Stimulated activated CD4-positive, alpha-beta T cell treated with anti-CD3 and anti-CD28 coated beads, Interleukin-2, amount 100 ng/mL, for 24 hours (primary cell): Measurements from ENCODE around the gene HOXA5.

Source experiments
- DNase-seq, 2 donors: peaks; one replicate each; pipeline ENCODE4 v3.0.0-alpha.2; 2020

The HOXA5 gene

DNA sequence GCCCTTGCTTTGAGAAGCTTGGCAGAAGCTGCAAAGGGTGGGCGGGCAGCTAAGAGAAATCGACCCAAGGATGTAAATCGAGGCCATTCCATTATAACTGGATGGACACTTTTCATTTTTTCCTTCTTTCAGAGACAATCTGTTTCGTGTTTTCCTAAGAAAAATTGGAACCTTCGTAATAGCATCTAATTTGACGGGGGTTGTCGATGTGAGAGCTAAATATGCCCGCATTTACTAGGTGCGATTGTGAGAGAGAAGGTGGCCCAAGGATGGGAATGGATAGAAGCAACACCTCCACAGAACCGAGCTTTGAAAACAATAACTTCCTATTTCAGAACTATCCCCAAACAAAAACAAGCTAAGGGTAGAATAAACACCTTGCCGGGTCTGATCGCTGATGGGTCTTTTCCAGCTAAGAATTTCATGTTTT is 12.1 kb downstream of the HOXA5 start:
- DNase-seq, result no peak

DNA sequence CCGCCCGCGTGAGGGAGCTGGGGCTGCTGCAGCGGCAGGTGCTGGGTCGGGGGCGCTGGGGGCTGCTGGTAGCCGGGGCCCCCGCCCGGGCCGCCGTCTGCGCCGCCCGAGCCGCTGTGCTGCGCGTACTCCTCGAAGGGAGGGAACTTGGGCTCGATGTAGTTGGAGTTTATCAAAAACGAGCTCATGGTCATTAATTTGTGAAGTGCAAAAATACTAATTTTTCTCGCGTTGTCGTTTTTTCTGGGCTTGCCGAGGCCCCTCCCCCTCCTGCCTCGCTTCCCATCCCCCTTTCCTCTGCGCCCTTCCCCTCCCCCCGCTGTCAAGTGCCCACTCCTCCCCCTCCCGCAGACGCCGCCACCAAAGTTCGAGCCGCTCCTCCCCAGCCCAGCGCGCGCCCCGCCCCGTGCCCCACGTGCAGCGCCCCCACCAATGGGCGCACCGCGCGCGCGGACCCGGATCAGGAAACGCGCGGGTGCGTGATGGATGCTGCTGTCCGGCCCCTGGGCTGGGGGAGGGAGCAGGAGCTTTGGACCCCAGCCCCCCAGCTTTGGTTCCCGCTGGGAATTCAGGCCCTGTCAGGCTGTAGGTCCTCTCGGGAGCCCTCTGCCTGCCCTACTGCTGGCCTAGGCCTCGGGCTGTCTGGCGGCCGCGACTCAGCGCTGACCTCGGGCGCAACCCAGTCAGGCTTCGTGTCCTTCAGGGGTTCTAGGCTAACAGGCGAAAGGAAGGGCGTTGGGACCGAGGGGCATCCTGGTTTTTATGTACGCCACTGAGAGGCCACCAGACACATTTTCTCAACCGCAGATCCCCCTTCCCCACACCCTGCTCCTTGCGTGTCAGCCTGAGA is 12.7 kb downstream of the HOXA5 start, which contains the start of gene HOXA4:
HOXA4 (minus strand) TSS at position 218 of the 850 bp plus-strand sequence; CDS start at position 194, 24 bp downstream.
- DNase-seq, result peak; percentile 72 to 79

DNA sequence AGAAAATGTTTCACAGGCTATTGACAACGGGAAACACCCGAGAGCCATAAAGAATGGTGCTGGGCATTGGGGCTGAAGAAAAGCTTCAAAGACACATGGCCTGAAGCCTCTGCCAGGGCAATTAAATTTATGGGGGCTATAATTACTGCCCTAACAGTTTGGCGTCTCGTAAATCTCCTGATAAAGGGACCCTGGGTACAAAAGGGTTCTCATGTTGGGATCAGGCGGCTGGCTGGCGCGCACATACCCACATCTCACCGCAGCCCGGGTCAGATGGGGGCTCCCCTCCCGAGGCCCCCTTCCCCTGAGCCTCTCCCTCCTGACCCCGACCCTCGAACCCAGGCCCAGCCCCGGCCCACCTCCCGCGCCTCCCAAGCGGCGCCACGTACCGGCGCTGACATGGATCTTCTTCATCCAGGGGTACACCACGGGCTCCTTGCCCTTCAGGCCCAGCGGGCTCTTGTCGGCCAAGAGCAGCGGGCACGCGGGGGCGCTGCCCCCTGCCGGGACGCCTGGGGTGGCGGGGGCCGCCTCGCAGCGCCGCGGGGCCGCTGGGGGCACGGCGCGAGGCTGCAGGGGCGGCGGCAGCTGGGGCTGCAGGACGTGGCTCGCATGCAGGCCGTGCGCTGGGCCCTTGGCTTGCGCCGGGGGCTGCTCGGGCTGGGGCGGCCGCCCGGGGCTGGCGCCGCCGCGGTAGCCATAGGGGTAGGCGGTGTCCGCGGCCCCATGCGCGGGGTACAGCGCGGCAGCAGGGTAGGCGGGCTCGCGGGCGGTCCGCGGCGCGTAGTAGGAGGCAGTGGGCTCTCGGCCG is 13.5 kb downstream of the HOXA5 start:
- DNase-seq, result no peak

DNA sequence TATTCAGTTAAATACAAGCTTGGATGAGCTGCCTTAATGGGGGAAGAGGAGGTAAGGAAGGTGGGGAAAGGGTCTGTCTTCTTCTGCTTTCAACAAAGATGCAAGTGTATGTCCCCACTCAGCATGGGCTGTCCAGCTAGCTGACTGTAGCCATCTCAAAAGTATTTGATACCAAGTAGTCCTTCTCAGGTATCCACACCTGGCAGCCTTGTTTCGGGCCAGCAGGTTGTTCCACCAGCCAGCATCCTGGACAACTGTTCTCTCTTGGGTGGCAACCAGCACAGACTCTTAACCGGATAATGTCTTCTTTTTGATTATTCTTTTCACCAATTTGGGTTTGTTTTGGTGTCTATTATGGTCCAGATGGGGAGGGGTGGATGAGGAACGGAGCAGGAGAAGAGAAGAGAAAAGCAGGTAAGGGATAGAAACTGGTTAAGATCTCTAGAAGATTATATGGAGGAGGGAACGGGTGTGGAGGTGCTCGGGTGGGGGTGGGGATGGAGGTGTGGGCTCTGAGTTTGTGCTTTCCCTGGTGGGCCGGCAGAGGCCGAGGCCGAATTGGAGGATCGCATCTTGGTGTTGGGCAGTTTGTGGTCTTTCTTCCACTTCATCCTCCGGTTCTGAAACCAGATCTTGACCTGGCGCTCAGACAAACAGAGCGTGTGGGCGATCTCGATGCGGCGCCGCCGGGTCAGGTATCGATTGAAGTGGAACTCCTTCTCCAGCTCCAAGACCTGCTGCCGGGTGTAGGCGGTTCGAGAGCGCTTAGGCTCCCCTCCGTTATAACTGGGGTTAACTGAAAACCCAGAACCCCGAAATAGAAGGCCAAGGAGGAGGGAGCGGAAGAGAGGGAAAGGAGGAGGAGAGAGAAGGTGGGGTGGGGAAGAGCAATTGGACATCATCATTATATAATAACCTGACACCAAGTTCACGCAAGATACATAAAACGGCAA is 14.4 kb downstream of the HOXA5 start:
- DNase-seq, result no peak

DNA sequence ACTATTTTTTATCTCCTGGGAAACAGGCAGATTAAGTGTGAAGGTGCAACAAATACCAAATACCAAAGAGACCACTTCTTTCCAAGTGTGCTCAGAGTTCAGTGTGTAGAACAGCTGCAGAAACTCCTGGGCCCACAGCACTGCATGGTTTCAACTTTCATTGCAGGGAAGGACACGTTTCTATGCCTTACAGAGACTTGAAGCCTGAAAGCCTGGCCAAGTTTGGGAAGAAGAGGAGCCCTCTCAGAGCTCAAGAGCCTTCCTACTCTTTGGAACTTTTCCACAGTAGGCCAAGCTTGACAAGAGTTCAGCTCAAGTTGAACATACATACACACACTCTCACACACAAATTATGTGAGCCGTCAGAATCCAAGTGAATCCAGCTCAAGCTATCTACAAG is 15.4 kb downstream of the HOXA5 start:
- no peak for DNase-seq

DNA sequence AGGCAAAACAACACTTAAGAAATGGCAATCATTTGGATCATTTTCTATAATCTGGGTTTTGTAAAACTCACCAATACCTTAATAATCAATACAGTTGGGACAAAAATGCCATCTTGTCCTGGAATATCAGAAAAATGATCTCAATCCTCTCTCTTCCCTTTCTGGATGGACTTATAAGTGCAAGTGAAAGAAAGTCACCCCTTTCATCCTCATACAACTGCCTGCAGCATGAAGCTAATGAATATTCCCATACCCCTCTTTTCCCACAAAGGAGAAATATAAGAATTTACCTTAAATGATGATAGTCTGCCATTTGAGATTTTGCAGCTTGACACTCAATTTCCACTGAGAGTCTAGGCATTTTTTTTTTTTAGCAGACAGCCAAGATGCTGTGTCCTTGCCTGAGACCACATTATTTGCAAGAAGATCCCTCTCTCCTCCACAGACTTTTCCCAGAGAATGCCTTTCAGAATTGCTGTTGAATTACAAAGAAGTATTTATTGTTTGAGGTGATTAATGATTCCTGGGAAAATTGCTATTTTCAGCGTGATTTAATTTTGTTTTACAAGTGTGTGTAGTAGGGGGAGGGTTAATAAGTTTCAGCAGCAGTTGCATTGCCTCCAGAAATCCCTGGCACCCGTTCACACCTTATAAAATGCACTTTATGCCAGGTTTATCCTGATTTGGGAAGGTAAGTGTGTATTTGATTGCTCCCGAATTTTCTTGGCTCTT is 16.7 kb downstream of the HOXA5 start:
- DNase-seq, result no peak

DNA sequence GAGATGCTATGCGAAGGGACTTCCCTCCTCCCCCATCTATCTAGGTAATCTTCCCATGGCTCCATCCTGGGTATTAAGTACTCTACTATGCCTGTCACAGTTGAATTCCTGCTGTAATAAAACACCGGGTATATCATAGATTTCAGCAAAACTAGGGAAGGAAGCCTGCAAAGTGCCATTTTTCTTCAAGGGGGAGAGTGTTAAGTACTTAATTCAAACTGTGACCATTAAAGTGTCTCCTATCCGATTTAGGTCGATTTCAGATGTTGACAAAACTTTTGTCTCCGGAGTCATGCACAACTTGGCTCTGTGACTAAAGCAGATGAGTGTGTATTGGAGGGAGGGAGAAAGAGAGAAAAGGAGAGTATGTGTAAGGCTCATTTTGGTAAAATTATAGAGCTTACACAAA is 17.5 kb downstream of the HOXA5 start:
- no peak for DNase-seq

DNA sequence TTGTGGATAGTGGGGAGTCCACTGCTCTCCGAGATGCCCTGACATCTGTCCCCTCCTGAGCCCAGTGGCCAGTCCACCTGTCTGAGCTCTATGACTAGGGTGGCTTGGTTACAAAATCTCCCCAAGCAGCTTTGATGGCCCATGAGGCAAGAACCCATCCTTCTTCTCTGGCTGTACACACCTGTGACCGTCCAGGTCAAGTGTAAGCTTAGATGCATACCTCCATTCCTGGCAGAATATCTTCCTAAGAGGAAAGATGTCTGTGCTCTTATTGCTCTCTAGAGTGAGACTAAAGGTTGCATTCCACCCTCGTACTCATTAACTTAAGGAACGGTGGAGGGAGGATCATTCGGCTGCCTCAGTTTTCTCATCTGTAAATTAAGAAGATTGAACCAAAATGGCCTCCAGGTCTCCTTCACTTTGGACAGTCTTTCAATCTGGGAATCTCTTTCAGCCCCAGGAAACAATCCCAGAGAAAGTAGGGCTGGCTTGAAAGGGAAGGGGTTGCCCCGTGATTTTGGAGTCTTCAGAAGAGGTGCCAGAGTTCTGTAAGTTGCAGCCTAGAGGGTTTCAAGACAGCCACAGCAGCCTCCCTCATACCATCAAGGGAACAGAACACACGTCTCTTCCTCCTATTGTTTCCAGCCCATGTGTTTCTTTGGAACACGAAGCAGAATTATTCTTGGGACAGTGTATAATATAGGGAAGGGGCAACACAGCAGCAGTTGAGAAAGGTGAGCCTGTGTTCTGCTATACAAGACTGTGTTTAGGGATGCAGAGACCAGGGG is 18.4 kb downstream of the HOXA5 start:
- DNase-seq, result no peak

DNA sequence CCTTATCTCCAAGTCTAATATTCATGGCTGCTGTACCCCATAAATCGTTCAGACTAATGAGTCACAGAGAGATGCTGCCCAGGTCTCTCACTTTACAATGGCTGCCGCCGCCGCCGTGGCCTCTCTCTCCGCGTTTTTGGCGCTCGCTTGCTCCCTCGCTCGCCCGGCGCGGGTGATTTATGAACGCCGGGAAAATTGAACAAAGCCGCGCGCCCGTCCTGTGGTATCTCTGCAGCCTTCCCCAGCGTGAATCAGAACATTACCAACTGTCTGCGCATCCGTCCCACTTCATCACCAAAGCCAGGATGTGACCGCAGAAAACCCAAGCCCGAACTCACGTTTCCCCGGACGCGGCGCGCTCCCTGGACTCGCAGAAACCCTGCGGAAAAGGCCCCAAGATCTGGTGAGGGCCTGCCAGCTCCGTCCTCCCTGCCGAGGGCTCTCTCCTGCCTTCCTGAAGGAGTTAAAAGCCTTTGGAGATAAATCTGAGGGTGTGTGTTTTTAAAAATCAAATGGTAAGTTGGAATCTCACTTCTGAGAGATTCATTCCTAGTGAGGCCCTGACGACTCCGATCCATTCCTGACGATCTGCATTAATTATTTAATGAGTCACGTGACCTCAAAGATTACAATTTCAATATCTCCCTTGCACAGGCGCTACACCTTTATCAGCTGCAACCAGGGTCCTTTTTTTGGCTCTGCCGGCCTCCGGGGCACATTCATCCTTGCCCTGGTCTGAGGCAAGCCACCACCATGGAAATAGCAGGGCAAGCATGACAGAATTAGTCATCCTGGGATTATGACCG is 19.2 kb downstream of the HOXA5 start:
- DNase-seq, result no peak

DNA sequence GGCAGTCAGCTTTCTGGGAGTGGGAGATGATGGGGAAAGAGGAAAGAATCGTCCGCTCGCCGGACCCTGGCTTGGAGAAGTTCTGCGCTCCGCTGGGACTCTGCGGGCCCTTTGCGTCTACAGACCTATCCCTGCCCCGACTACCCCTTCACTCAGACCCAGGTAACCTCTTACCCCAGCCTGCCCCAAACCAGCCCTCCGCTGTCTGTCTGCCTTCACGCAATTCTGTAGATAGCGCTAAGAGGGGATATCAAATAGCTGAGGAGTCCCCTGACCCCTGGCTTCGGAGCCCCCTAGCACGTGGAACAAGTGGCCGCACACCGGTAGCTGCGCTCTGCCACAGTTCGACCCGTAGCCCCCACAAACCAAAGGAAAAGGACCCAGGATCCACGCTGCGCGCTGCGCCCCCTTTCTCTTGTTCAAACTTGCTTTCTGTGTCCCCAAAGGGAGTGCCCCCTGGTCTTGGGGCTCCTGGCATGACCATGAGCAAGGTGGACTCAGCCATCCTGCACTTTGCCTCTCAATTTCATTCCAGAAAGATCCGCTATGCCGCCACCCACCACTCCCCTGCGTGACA is 19.9 kb downstream of the HOXA5 start:
- DNase-seq, result no peak

DNA sequence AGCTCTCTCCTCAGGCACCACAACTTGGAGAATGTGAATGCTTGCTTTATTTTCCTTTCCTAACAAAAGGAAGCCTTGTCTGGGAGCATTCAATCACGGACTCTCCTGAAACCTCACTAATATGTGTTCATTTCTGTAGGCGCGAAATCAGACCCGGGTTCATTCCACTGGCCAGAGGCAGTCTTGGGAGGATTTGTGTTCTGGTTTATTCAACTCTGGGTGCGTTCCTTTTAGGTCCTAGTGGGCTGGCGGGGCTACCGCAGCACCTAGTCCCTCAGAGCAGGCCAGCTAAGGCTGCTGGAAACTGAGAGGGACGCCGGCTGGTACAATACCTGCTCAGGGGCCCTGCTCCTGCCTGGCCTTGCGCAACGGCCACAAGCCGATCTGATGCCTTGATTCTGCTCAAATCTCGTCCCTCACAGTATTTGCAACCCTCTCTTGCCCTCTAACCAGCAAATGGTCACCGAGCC is 20.4 kb downstream of the HOXA5 start:
- no peak for DNase-seq

DNA sequence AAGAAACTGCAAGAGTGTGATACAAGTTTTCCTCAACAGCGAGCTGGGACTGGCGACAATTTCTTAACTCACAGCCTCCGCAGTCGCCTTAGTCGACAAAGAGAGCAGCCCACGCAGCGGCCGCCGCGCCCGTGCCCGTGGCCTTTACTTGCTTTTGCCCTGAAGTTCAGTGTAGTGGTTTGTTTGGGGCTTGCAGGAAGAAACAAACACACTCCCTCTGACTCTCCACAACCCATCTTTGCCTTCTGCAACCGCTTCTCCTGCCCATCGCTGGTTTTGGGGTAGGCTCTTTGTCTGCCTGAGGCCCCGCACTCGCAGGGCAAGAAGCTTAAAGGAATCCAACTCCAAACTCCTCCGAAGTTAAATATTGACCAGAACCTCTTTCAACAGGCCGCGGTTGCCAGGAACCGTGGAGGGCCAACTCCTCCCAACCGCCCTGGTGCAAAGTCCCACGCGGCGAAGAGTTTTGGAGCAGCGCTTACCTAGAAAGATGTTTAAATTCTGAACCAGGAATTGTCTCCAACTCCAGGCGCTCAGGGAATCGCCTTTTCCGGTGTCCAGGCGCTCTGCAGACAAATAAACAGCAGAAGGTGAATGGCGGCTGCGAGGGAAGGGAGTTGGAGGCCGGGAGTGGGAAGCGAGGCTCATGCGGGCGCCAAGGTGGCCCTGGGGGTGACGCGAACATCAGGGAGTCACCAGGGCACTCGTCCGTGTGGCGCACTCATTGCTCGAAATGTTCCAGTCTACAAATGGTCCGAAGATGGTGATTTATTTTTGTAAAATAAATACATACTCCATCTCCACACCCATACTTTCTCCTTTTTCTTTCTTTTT is 21.2 kb downstream of the HOXA5 start:
- no peak for DNase-seq

DNA sequence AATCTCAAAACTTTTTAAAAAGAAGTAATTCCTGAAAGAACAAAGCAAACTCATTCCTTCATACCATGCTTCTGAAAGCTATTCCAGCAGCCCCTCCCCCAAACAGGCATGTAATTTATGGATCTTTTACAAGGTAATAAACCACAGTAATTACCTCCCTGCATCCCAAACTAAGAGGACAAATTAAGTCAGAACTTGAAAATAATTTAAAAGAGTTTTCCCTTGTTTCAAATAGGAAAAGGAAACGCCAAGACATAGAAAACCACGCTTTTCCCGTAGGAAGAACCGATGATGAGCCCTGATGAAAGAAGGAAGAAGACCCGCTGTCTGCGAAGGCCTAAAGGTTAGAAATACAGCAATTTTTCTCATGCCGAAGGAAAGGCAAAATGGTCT is 21.8 kb downstream of the HOXA5 start:
- DNase-seq, result no peak

DNA sequence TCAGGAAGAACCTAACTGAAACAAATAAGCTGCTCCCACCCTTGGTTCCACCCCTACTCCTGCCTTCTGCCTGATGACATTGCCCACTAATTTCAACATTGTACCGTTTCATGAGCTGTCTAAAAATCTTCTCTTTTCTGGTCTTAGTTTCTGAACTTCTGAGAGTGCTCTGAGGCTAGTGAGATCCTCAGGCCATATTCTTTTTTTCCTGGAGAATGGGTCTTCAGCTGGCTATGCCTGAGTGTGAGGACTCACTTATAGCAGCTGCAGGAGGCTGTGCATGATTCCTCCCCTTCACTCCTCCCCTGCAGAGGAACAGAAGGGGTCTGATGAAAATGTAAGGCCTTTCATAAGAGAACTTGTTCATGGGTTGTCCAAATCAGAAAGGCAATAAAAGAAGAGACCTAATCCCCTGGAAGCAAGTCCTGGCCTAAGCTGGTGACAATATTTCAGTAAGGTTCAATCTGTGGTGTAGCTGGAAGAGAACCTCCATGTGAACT is 24.0 kb downstream of the HOXA5 start:
- DNase-seq, result no peak

DNA sequence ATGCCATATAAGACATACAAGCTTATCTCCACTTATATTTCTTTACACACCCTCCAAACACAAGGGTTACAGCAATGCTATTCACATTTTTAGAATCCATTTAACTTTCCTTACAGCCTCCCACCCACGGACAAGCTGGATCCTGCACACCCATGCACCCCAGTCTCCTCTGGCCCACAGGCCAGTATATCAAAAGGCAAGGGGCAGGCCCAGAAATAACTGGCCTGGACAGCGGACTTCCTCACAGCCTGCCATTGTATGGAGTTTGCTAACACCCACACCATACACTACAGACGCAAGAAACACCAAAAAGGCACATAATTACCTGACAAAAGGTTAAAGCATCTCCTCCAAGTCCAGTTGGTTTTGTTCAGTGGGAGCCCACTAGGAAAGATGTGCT is 24.9 kb downstream of the HOXA5 start:
- DNase-seq, result no peak

DNA sequence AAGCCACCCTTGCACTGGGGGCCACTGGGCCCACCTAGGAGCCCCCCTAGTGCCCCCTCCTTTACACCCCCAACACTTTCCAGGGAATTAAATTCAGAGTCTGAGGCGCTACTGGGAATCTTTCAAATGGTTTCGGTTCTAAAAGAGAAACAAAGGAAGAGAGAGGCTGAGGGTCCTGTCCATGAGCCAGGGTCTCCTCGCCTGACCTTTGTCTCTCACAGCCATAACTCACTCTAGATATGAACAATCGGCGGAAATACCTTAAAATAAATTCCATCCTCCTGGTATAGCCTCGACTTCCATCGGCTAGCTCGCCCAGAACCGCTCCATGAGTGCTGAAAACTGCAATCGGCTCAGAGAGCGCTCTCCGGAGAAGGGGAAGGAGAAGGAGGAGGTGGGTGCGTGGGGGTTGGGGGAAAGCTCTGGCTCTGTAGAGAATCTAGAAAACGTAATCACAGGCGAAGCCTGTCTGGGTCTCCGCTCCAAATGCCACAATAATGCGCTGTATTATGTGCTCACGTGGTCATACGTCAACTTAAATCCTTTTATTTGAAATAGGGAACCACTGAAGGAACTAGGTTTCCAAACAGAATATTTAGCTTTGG is 25.5 kb downstream of the HOXA5 start:
- no peak for DNase-seq

DNA sequence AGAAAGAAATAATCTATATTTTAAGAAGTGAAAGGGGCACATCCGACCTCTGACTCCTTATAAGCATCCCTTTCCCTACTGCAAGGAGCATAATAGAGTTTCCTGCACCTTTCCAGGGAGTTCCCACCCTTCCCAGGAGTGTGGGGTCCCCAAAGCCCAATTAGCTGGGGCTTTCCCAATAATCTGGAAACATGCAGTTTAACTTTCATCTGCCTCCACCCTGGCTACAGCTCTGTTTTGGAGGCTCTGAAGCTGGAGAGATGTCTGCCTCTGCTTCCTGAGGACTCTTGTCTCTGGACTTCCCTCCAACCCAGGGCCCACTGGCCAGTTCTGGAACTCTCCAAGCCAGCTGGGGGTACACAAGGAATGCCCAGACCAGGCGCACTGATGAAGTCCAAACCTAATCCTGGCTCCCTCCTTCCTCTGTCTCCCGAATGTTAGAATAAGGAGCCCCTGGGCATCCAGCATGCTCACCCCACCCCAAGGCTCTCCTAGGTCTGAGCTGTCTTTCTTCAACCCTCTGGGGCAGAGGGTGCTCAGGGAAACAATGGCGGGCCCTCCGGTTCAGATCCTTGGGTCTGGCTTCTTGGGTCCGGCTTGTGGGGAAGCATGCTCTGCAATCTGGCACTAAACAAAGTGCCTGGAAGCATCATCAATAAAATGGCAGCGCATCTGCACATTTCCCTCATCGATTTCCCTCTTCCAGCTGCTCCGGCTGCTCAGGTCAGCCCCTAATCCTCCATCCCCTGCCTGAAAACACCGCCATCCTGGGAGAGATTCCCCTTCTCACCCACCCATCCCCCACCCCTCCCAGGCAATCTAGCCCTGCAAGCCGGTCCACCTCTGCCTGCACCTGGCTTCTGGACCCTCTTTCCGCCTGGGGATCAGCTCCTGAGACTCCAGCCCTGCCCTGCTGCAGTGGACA is 26.3 kb downstream of the HOXA5 start:
- no peak for DNase-seq
